HepG2 (cell line): Measurements from ENCODE around the gene FAM171A2. TPM values are rescaled to one million over a fixed set of nuclear protein-coding genes. Genes with fewer than 3 reads are reported as not detected.
A peak's percentile ranks its signal among the peaks of the same experiment; 100 is the strongest.

Source experiments
- ELF3 ChIP-seq: IDR thresholded peaks from 2 replicates; pipeline ENCODE4 v1.6.1; 2016; ENCODE audit warnings: missing genetic modification reagents, missing compliant biosample characterization
- FOXK1 ChIP-seq: sonication (generic); formaldehyde crosslinking; IDR thresholded peaks from 2 replicates; pipeline ENCODE4 v1.4.0; 2020; ENCODE audit warnings: low read depth, missing genetic modification reagents, borderline replicate concordance
- FOXP1 ChIP-seq, 2 experiments: fragments of 450-650 bp in 1 of 2; IDR thresholded peaks; 2 replicates each; pipeline ENCODE4 v1.6.1; 2017 to 2018; ENCODE audit warnings: antibody characterized with exemption in 1 of 2
- GABPB1 ChIP-seq: IDR thresholded peaks from 2 replicates; pipeline ENCODE4 v1.6.1; 2016; ENCODE audit warnings: mild to moderate bottlenecking, missing genetic modification reagents, moderate library complexity, missing compliant biosample characterization
- MZF1 ChIP-seq: sonication (generic); formaldehyde crosslinking; IDR thresholded peaks from 2 replicates; pipeline ENCODE4 v1.8.1; 2023; ENCODE audit warnings: mild to moderate bottlenecking, missing genetic modification reagents, borderline replicate concordance
- RBM22 ChIP-seq: fragments of 200-400 bp; formaldehyde crosslinking; optimal IDR thresholded peaks from 2 replicates; pipeline ENCODE3; 2017; ENCODE audit warnings: mild to moderate bottlenecking, low read length, moderate library complexity
- SRF ChIP-seq: IDR thresholded peaks from 2 replicates; pipeline ENCODE4 v1.6.1; 2011; ENCODE audit warnings: mild to moderate bottlenecking, low read depth, low read length, moderate library complexity
- TBX2 ChIP-seq: sonication (generic); formaldehyde crosslinking; IDR thresholded peaks from 2 replicates; pipeline ENCODE4 v1.5.0; 2020; ENCODE audit warnings: missing genetic modification reagents, mild to moderate bottlenecking, borderline replicate concordance
- ZFP36L2 ChIP-seq: sonication (generic); formaldehyde crosslinking; IDR thresholded peaks from 2 replicates; pipeline ENCODE4 v1.4.0; 2020; ENCODE audit warnings: missing genetic modification reagents
- ZNF234 ChIP-seq: sonication (generic); formaldehyde crosslinking; conservative IDR thresholded peaks from 2 replicates; pipeline ENCODE4 v1.5.1; 2020; ENCODE audit warnings: mild to moderate bottlenecking, missing genetic modification reagents
- ZNF274 ChIP-seq: sonication (generic); formaldehyde crosslinking; IDR thresholded peaks from 2 replicates; pipeline ENCODE4 v1.5.1; 2020; ENCODE audit warnings: mild to moderate bottlenecking, missing genetic modification reagents
- ZNF431 ChIP-seq: sonication (generic); formaldehyde crosslinking; IDR thresholded peaks from 2 replicates; pipeline ENCODE4 v1.9.0; 2022; ENCODE audit warnings: missing genetic modification reagents, low read depth, mild to moderate bottlenecking, borderline replicate concordance
- ZNF446 ChIP-seq: sonication (generic); formaldehyde crosslinking; IDR thresholded peaks from 2 replicates; pipeline ENCODE4 v1.5.0; 2020; ENCODE audit warnings: mild to moderate bottlenecking, missing genetic modification reagents
- ZNF558 ChIP-seq: sonication (generic); formaldehyde crosslinking; IDR thresholded peaks from 2 replicates; pipeline ENCODE4 v1.9.0; 2022; ENCODE audit warnings: mild to moderate bottlenecking, missing genetic modification reagents, borderline replicate concordance
- ZNF589 ChIP-seq: sonication (generic); formaldehyde crosslinking; conservative IDR thresholded peaks from 2 replicates; pipeline ENCODE4 v1.8.0; 2022; ENCODE audit warnings: mild to moderate bottlenecking, moderate library complexity, missing genetic modification reagents
- ZNF615 ChIP-seq: sonication (generic); formaldehyde crosslinking; IDR thresholded peaks from 2 replicates; pipeline ENCODE4 v1.5.0; 2020; ENCODE audit warnings: mild to moderate bottlenecking, missing genetic modification reagents, borderline replicate concordance
- polyA plus RNA-seq, 8 experiments: library from polyadenylated mRNA; depleted of rRNA in 3 of 8; stranded (reverse) in 7 of 8; unstranded in 1 of 8; fragments of >200 nt; fragmentation: Illumina TruSeq in 4 of 8; extraction: Trizol in 4 of 8; gene quantifications; 2 replicates each; pipeline versions ENCODE4 v1.2.1 to v1.2.3, GENCODE V29; 2011 to 2016; ENCODE audit warnings: low read depth in 4 of 8, missing spikeins in 1 of 8, mixed read lengths in 1 of 8; ENCODE audit not compliant: insufficient read depth in 1 of 8
- total RNA-seq, 5 experiments: library from RNA; depleted of rRNA; stranded (reverse); fragments of >200 nt; fragmentation: Illumina TruSeq; extraction: Trizol; gene quantifications; 2 replicates each; pipeline ENCODE4 v1.2.3, GENCODE V29; 2016; ENCODE audit warnings: low read depth in 1 of 5
- TF ChIP-seq, protein P1 (sequence below): IDR thresholded peaks from 2 replicates; pipeline ENCODE4 v1.6.1; 2016; ENCODE audit warnings: low read depth, control low read depth
- TF ChIP-seq, protein P2 (sequence below): sonication (generic); formaldehyde crosslinking; IDR thresholded peaks from 2 replicates; pipeline ENCODE4 v1.5.0; 2020; ENCODE audit warnings: missing genetic modification reagents
- TF ChIP-seq, protein P3 (sequence below): sonication (generic); formaldehyde crosslinking; IDR thresholded peaks from 2 replicates; pipeline ENCODE4 v1.8.0; 2022; ENCODE audit warnings: missing genetic modification reagents, low read depth, mild to moderate bottlenecking, borderline replicate concordance
- TF ChIP-seq, protein P4 (sequence below): sonication (generic); formaldehyde crosslinking; IDR thresholded peaks from 2 replicates; pipeline ENCODE4 v1.4.0; 2020; ENCODE audit warnings: missing genetic modification reagents
- TF ChIP-seq, protein P5 (sequence below): sonication (generic); formaldehyde crosslinking; IDR thresholded peaks from 2 replicates; pipeline ENCODE4 v1.4.0; 2020; ENCODE audit warnings: mild to moderate bottlenecking, missing genetic modification reagents
- TF ChIP-seq, protein P6 (sequence below): sonication (generic); formaldehyde crosslinking; IDR thresholded peaks from 2 replicates; pipeline ENCODE4 v1.8.1; 2022; ENCODE audit warnings: mild to moderate bottlenecking, missing genetic modification reagents

FAM171A2 gene
- total and polyA plus RNA-seq, 2 of the 13 experiments (the other 11 are each of a cell fraction or from before 2014, with no cell fraction given): 1.8 to 3.6 TPM

DNA sequence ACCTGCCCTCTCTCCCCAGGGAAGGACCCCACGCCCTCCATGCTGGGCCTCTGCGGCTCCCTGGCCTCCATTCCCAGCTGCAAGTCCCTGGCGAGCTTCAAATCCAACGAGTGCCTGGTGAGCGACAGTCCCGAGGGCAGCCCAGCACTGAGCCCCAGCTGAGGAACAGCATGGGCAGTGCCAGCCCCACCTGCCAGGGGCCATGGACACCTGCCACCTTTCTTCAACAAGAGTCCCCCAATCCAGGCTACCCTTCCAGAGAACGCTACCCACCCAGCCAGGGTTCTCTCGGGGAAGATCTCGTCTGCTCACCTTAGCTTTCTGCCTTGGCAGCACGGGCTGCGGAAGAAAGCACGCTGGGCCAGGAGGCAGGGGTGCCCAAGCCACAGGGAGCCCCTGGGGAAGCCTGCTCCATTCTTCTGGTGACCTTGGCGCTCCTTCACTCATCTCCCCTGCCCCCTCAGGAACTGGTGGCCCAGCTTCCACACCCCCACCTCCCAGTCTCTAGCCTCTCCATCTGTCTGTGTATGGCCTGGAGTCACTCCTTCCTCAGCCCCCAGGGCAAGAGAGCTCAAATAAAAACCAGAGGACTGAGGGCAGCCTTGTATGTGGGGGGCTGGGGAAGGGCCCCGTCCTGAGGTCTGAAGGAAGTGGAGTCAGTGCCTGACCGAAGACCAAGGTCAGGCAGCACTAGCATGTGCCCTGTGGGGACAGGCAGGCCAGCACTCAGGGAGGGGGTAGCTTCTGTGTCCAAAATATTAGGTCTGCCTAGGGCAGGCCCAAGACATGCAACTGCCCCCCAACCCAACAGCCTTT, 45.4 kb downstream of the FAM171A2 start (continued):
- TF ChIP-seq, protein P1, sequence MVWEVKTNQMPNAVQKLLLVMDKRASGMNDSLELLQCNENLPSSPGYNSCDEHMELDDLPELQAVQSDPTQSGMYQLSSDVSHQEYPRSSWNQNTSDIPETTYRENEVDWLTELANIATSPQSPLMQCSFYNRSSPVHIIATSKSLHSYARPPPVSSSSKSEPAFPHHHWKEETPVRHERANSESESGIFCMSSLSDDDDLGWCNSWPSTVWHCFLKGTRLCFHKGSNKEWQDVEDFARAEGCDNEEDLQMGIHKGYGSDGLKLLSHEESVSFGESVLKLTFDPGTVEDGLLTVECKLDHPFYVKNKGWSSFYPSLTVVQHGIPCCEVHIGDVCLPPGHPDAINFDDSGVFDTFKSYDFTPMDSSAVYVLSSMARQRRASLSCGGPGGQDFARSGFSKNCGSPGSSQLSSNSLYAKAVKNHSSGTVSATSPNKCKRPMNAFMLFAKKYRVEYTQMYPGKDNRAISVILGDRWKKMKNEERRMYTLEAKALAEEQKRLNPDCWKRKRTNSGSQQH (CRISPR knock-in tag): no peak
- TF ChIP-seq ZNF234 (CRISPR knock-in tag) (no peak), ZNF589 (CRISPR knock-in tag) (no peak), ZNF615 (no peak), ELF3 (CRISPR knock-in tag) (no peak), ZNF274 (CRISPR knock-in tag) (no peak), TBX2 (0 out of 2 replicates have a peak, but pooled peaks have one; percentile 20), MZF1 (CRISPR knock-in tag) (no peak), RBM22 (peak; percentile 61), ZNF558 (no peak), SRF (no peak), ZFP36L2 (CRISPR knock-in tag) (no peak), FOXP1 (IDR thresholded peaks at IDR 0.05) (no peak), FOXP1 (CRISPR knock-in tag; IDR thresholded peaks at IDR 0.05) (no peak), GABPB1 (CRISPR knock-in tag) (no peak), FOXK1 (no peak), ZNF446 (CRISPR knock-in tag) (no peak), ZNF431 (CRISPR knock-in tag) (no peak)
- TF ChIP-seq, protein P2, sequence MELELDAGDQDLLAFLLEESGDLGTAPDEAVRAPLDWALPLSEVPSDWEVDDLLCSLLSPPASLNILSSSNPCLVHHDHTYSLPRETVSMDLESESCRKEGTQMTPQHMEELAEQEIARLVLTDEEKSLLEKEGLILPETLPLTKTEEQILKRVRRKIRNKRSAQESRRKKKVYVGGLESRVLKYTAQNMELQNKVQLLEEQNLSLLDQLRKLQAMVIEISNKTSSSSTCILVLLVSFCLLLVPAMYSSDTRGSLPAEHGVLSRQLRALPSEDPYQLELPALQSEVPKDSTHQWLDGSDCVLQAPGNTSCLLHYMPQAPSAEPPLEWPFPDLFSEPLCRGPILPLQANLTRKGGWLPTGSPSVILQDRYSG (CRISPR knock-in tag): no peak
- TF ChIP-seq, protein P3, sequence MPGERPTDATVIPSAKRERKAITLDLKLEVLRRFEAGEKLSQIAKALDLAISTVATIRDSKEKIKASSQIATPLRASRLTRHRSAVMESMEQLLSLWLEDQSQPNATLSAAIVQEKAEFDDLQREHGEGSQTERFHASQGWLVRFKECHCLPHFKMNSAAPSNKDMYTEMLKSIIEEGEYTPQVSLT (CRISPR knock-in tag): no peak
- TF ChIP-seq, protein P4, sequence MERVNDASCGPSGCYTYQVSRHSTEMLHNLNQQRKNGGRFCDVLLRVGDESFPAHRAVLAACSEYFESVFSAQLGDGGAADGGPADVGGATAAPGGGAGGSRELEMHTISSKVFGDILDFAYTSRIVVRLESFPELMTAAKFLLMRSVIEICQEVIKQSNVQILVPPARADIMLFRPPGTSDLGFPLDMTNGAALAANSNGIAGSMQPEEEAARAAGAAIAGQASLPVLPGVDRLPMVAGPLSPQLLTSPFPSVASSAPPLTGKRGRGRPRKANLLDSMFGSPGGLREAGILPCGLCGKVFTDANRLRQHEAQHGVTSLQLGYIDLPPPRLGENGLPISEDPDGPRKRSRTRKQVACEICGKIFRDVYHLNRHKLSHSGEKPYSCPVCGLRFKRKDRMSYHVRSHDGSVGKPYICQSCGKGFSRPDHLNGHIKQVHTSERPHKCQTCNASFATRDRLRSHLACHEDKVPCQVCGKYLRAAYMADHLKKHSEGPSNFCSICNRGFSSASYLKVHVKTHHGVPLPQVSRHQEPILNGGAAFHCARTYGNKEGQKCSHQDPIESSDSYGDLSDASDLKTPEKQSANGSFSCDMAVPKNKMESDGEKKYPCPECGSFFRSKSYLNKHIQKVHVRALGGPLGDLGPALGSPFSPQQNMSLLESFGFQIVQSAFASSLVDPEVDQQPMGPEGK (CRISPR knock-in tag): peak; percentile 52
- TF ChIP-seq, protein P5, sequence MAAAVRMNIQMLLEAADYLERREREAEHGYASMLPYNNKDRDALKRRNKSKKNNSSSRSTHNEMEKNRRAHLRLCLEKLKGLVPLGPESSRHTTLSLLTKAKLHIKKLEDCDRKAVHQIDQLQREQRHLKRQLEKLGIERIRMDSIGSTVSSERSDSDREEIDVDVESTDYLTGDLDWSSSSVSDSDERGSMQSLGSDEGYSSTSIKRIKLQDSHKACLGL (CRISPR knock-in tag): no peak
- TF ChIP-seq, protein P6, sequence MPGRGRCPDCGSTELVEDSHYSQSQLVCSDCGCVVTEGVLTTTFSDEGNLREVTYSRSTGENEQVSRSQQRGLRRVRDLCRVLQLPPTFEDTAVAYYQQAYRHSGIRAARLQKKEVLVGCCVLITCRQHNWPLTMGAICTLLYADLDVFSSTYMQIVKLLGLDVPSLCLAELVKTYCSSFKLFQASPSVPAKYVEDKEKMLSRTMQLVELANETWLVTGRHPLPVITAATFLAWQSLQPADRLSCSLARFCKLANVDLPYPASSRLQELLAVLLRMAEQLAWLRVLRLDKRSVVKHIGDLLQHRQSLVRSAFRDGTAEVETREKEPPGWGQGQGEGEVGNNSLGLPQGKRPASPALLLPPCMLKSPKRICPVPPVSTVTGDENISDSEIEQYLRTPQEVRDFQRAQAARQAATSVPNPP (CRISPR knock-in tag): no peak
